ENCODE measurements around the gene AHI1.

DNA sequence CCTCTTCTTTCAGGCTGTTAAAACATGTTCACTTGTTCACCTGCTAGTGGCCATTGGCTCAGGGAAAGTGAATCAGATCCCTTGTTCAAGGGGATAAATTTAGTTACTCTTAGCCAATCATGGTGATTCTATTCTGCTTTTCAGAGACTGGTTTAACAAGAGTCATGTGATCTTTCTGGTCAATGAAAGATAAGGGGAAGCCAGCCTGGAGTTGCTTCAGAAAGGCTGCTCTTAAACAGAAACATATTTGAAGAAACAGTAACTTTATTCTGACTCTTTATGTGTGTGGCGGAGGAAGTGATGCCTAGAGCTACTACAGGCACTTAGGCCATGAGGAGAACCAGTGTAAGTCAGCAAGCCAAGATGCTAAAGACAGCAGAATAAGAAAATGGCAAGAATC is 28.1 kb upstream of the AHI1 start:
- TF ChIP-seq CTCF (IDR thresholded peaks at IDR 0.05) (no peak), POLR2A (IDR thresholded peaks at IDR 0.05) (no peak), EP300 (IDR thresholded peaks at IDR 0.05) (no peak)

Measured in tibial nerve (tissue), 4 donors.